ENCODE data around the gene AFAP1L2.

- TF ChIP-seq, protein P1, sequence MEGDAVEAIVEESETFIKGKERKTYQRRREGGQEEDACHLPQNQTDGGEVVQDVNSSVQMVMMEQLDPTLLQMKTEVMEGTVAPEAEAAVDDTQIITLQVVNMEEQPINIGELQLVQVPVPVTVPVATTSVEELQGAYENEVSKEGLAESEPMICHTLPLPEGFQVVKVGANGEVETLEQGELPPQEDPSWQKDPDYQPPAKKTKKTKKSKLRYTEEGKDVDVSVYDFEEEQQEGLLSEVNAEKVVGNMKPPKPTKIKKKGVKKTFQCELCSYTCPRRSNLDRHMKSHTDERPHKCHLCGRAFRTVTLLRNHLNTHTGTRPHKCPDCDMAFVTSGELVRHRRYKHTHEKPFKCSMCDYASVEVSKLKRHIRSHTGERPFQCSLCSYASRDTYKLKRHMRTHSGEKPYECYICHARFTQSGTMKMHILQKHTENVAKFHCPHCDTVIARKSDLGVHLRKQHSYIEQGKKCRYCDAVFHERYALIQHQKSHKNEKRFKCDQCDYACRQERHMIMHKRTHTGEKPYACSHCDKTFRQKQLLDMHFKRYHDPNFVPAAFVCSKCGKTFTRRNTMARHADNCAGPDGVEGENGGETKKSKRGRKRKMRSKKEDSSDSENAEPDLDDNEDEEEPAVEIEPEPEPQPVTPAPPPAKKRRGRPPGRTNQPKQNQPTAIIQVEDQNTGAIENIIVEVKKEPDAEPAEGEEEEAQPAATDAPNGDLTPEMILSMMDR (IDR thresholded peaks at IDR 0.05): no peak
- TF ChIP-seq POLR2A (IDR thresholded peaks at IDR 0.05): no peak
- TF ChIP-seq POLR2AphosphoS5 (IDR thresholded peaks at IDR 0.05): peak; percentile 51
These were observed 47.4 kb downstream of the AFAP1L2 start for GRCh38 chr10:114356751-114357514.

Data from prostate gland (tissue), 2 donors.